ENCODE data around the gene FADS6. TPM values are rescaled to one million over a fixed set of nuclear protein-coding genes. Genes with fewer than 3 reads are reported as not detected.

The FADS6 gene
- total and polyA plus RNA-seq, 2 of the 13 experiments (the other 11 are each of a cell fraction or from before 2014, with no cell fraction given), result 0.11 TPM

- TF ChIP-seq CCDC6 (CRISPR knock-in tag; IDR thresholded peaks at IDR 0.05), result no peak
- no peak for TF ChIP-seq ZBTB44 (CRISPR knock-in tag; IDR thresholded peaks at IDR 0.05)
- TF ChIP-seq ZNF556 (CRISPR knock-in tag; IDR thresholded peaks at IDR 0.05; ENCODE audit: borderline replicate concordance), result no peak
- TF ChIP-seq TFE3 (CRISPR knock-in tag; IDR thresholded peaks at IDR 0.05), result no peak
- no peak for TF ChIP-seq FOXO4 (CRISPR knock-in tag; conservative IDR thresholded peaks at IDR 0.05)
- no peak for TF ChIP-seq RNF2 (conservative IDR thresholded peaks at IDR 0.05; ENCODE audit: low read depth)
- no peak for TF ChIP-seq ZBTB10 (CRISPR knock-in tag; IDR thresholded peaks at IDR 0.05; ENCODE audit: borderline replicate concordance)
- no peak for TF ChIP-seq ZNF142 (CRISPR knock-in tag; IDR thresholded peaks at IDR 0.05)
- TF ChIP-seq RFX1 (IDR thresholded peaks at IDR 0.05), result no peak
- TF ChIP-seq RFXAP (CRISPR knock-in tag; IDR thresholded peaks at IDR 0.05; ENCODE audit: borderline replicate concordance), result no peak
- no peak for TF ChIP-seq ZNF3 (CRISPR knock-in tag; IDR thresholded peaks at IDR 0.05)
- 0 out of 2 replicates have a peak, but pooled peaks have one; percentile 44 for TF ChIP-seq SP5 (CRISPR knock-in tag; IDR thresholded peaks at IDR 0.05; ENCODE audit: borderline replicate concordance, low read depth)
- TF ChIP-seq PHF20 (CRISPR knock-in tag; IDR thresholded peaks at IDR 0.05), result no peak
Observed at GRCh38 chr17:74892974-74893911, at the start of gene FADS6 (continued).
